ENCODE results near the gene SESTD1.

Gene SESTD1

DNA sequence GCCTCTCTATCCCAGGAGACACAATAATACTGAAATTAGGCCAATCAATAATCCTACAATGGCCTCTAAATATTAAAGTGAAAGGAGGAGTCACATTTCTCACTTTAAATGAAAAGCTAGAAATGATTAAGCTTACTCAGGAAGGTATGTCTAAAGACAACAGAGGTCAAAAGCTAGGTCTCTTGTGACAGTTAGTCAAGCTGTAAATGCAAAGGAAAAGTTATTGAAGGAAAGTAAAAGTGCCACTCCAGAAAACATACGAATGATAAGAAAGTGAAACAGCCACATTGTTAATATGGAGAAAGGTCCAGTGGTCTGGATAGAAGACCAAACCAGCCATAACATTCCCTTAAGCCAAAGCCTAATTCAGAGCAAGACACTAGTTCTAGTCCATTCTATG lies 9.5 kb downstream of the SESTD1 start:
- H3K27ac ChIP-seq, result no peak overlapping the region
- no peak for TF ChIP-seq ZFX (IDR thresholded peaks at IDR 0.05)
- TF ChIP-seq, protein P1, sequence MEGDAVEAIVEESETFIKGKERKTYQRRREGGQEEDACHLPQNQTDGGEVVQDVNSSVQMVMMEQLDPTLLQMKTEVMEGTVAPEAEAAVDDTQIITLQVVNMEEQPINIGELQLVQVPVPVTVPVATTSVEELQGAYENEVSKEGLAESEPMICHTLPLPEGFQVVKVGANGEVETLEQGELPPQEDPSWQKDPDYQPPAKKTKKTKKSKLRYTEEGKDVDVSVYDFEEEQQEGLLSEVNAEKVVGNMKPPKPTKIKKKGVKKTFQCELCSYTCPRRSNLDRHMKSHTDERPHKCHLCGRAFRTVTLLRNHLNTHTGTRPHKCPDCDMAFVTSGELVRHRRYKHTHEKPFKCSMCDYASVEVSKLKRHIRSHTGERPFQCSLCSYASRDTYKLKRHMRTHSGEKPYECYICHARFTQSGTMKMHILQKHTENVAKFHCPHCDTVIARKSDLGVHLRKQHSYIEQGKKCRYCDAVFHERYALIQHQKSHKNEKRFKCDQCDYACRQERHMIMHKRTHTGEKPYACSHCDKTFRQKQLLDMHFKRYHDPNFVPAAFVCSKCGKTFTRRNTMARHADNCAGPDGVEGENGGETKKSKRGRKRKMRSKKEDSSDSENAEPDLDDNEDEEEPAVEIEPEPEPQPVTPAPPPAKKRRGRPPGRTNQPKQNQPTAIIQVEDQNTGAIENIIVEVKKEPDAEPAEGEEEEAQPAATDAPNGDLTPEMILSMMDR (conservative IDR thresholded peaks at IDR 0.05), result no peak

DNA sequence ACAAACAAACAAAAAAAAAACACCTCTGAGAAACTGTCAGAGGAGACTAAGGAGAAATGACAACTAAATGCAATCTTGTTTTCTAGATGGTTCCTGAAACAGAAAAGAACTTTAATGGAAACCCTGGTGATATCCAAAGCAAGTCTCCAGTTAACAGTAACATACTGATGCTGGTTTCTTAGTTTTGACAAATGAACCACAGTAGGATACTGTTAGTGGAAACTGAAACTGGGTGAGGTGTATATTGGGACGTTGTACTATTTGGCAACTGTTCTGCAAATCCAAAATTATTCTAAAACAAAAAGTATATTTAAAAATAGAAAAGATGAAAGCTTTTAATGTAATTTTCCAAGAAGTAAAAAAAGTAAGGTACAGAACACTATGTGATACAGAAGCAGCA lies 11.4 kb downstream of the SESTD1 start:
- TF ChIP-seq ZFX (IDR thresholded peaks at IDR 0.05), result no peak
- TF ChIP-seq, protein P1 (conservative IDR thresholded peaks at IDR 0.05), result no peak
- H3K27ac ChIP-seq, result no peak overlapping the region

DNA sequence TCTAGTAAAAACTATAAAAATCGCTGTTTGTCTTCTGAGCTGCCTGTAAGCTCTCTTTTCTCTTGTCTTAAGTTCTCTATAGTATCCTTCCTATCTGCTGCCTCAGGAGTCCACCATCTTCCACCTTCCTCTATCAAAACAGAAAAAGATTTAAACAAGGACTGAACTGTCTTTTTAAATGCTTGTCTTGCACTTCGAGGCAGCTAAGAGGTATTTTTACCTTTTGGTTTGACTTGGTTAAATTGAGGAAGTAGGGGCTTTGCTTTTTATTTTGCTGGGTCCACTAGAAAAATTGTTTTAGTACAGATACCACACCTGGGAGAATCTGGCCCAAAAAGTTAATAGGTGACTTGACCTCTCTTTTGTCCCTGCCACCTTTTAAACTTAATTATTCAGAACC lies 12.2 kb downstream of the SESTD1 start:
- TF ChIP-seq ZFX (IDR thresholded peaks at IDR 0.05), result no peak
- TF ChIP-seq, protein P1 (conservative IDR thresholded peaks at IDR 0.05), result no peak

DNA sequence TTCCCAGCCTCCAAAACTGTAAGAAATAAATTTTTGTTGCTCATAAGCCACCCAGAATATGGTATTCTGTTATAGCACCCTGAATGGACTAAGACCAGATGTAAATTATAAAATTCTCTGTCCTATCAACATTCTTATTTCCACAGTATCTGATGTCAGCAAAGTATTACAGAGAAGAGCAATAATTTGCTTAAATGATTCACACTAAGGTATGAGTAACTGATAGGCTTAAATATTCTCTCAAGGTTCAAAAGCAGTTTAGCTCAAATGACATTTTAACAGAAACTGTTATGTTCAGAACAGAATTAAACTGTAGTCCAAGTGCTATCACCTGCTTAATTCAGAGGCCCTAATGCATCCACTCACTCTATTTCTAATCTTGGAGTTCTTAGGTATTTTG lies 12.8 kb downstream of the SESTD1 start:
- TF ChIP-seq ZFX (IDR thresholded peaks at IDR 0.05), result no peak
- TF ChIP-seq, protein P1 (conservative IDR thresholded peaks at IDR 0.05), result no peak
- no peak overlapping the region for H3K27ac ChIP-seq

More for the DNA sequence above, 12.2 kb downstream of the SESTD1 start:
- H3K27ac ChIP-seq, result no peak overlapping the region

DNA sequence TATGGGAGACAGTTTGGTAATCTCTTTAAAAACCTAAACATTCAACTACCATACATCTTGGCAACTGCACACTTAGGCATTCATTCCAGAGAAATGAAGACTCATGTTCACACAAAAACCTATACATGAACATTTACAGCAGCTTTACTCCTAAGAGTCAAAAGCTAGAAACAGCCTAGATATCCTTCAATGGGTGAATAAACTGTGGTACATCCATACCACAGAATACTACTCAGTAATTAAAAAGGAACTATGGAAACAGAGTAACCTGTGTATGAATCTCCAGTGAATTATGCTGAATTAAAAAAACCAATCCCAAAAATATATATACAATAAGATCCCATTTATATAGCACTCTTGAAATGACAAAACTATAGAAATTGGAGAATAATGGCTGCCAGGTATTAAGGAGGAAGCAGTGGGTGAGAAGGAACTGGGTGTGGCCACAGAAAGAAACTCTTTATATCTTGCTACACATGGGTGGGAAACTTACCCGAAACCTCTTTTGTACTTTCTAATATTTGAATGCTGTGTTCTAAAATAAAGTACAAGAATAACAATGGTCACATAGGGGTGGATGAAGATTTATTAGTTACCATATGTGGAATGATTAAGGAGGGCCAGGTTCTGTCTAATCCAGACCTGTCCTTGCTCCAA lies 13.7 kb downstream of the SESTD1 start:
- no peak for TF ChIP-seq ZFX (IDR thresholded peaks at IDR 0.05)
- TF ChIP-seq, protein P1 (conservative IDR thresholded peaks at IDR 0.05), result no peak
- no peak overlapping the region for H3K27ac ChIP-seq

DNA sequence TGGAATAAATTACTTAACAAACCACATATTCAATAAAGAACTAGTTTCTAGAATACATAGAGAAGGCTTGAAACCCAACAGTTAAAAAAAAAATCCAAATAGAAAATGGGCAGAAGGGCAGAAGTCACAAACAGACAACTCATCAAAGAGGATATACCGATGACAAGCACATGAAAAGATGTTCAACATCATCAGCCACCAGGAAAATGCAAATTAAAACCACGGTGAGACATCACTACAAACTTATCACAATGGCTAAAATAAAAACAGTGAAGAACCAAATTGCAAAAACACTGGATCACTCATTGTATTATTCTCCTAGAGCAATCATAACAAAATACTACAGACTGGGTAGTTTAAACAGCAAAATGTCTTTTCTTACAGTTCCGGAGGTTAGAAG lies 14.5 kb downstream of the SESTD1 start:
- no peak for TF ChIP-seq ZFX (IDR thresholded peaks at IDR 0.05)
- TF ChIP-seq, protein P1 (conservative IDR thresholded peaks at IDR 0.05), result no peak
- no peak overlapping the region for H3K27ac ChIP-seq

DNA sequence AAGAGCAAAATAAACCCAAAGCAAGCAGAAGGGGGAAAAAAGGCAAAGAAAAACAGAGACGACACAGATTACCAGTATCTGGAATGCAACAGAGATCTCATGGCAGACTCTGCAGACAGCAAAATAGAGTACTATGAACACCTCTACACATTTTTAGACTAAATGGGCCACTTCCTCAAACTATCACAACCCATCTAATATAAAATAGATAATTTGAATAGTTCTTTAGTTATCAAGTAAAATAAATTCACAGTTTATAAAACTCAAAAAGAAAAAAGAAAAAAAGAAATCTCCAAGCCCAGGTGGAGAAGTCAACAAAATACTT lies 16.6 kb downstream of the SESTD1 start:
- no peak overlapping the region for H3K27ac ChIP-seq
- no peak for TF ChIP-seq ZFX (IDR thresholded peaks at IDR 0.05)
- TF ChIP-seq, protein P1 (conservative IDR thresholded peaks at IDR 0.05), result no peak

All from C4-2B (cell line).